ENCODE data around the gene ABCC1. TPM values are rescaled to one million over a fixed set of nuclear protein-coding genes. Genes with fewer than 3 reads are reported as not detected.
"Not testable (repeated sequence)": the region's sequence is repeated elsewhere in the genome, so short reads cannot be mapped to it uniquely, and the experiment has no call there.

The ABCC1 gene
- total RNA-seq, 1 donor from 2014 or later: 18.1 TPM

DNA sequence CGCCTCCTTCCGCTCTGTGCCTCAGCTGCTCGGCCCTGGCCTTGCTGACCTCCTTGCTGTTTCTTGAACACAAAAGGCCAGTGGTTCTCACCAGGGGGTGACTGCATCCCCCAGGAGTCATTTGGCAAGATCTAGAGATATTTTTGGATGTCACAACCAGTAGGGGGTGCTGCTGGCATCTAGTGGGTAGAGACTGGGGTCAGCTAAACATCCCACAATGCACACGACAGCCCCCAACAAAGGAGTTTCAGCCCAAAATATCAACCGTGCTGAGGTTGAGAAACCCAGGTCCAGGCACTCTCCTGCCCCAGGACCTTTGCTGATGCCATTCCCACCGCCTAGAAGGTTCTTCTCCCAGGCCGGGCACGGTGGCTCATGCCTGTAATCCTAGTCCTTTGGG is 234.1 kb downstream of the ABCC1 start:
- no peak for DNase-seq (ENCODE audit: low read depth)
- H3K4me3 ChIP-seq (ENCODE audit: low read depth, low read length): no peak overlapping the region
- TF ChIP-seq, protein P1, sequence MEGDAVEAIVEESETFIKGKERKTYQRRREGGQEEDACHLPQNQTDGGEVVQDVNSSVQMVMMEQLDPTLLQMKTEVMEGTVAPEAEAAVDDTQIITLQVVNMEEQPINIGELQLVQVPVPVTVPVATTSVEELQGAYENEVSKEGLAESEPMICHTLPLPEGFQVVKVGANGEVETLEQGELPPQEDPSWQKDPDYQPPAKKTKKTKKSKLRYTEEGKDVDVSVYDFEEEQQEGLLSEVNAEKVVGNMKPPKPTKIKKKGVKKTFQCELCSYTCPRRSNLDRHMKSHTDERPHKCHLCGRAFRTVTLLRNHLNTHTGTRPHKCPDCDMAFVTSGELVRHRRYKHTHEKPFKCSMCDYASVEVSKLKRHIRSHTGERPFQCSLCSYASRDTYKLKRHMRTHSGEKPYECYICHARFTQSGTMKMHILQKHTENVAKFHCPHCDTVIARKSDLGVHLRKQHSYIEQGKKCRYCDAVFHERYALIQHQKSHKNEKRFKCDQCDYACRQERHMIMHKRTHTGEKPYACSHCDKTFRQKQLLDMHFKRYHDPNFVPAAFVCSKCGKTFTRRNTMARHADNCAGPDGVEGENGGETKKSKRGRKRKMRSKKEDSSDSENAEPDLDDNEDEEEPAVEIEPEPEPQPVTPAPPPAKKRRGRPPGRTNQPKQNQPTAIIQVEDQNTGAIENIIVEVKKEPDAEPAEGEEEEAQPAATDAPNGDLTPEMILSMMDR (conservative IDR thresholded peaks at IDR 0.05; ENCODE audit: low read depth, low read length): peak; percentile 52

DNA sequence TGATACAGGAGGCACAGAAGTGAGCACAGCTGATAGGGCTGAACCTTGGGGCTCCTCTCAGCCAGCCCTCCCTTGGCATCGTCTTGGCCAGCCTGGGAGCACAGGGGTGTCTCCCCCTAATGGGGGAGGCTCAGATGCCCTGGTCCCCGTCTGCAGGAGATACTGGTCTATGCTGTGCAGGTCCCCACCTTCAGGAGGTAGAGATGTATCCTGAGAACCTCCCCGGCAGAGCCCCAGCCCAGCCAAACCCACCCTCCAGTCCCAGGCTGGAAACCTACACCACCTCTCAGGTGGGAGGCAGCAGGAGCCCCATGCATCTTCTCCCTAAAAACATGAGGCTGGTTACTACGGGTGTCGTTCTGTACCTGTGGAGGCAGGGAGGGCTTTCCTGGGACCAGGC is 235.2 kb downstream of the ABCC1 start:
- no peak overlapping the region for H3K4me3 ChIP-seq (ENCODE audit: low read depth, low read length)
- TF ChIP-seq, protein P1 (conservative IDR thresholded peaks at IDR 0.05; ENCODE audit: low read depth, low read length): no peak
- DNase-seq (ENCODE audit: low read depth): no peak

DNA sequence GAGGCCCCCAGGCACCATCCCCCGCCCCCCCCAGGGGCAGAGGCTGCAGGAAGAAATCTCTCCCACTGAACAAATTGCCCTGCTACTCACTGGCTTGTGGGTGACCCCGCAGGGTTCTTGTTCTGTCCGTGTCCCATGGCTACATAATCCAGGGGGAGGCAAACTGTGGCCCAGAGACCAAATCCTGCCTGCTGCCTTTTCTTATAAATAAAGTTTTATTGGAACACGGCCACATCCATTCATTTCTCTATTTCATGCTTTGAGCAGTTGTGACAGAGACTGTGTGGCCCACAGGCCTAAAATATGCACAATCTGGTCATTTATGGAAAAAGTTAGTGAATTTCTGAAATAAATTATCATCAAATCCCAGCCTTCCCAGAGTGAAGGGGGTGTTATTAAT is 235.7 kb downstream of the ABCC1 start:
- H3K4me3 ChIP-seq (ENCODE audit: low read depth, low read length): no peak overlapping the region
- no peak for DNase-seq (ENCODE audit: low read depth)
- TF ChIP-seq, protein P1 (conservative IDR thresholded peaks at IDR 0.05; ENCODE audit: low read depth, low read length): no peak

DNA sequence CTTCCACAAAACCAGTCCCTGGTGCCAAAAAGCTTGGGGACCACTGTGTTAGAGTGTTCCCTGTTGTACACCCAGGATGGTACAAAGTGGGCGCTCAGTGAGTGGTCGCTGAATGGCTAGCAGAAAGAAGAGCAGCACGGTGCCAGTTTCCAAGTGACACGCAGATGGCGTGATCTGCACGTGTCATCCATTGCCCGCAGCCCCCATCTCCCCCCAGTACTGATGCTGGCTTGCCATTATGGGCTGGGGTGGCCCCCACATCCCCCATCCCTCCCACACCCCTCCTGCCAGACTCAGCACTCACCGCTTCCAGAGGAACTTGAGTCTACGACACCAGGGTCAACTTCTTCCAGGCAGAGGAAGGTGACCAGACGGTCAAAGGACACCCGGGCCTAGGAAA is 237.4 kb downstream of the ABCC1 start:
- no peak overlapping the region for H3K4me3 ChIP-seq (ENCODE audit: low read depth, low read length)
- DNase-seq (ENCODE audit: low read depth): no peak
- TF ChIP-seq, protein P1 (conservative IDR thresholded peaks at IDR 0.05; ENCODE audit: low read depth, low read length): no peak

DNA sequence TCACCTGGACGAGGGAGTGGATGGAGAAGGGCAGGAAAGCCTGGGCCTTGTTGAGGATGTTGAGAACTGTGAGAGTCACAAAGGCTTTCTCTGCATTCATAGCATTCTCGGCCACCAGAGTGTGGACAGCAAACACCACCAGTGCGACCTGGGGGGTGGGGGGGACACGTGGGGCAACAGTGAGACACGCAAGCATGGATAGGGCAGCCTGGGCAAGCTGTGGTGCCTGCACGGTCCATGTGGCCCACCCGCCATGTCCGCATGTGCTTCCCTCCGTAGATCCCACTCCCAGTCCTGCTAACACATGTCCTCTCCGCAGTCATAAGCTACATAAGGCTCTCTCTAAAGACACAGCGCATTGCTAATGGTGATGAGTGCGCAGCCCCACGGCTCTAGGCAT is 239.4 kb downstream of the ABCC1 start:
- TF ChIP-seq, protein P1 (conservative IDR thresholded peaks at IDR 0.05; ENCODE audit: low read depth, low read length): no peak
- no peak overlapping the region for H3K4me3 ChIP-seq (ENCODE audit: low read depth, low read length)
- no peak for DNase-seq (ENCODE audit: low read depth)

DNA sequence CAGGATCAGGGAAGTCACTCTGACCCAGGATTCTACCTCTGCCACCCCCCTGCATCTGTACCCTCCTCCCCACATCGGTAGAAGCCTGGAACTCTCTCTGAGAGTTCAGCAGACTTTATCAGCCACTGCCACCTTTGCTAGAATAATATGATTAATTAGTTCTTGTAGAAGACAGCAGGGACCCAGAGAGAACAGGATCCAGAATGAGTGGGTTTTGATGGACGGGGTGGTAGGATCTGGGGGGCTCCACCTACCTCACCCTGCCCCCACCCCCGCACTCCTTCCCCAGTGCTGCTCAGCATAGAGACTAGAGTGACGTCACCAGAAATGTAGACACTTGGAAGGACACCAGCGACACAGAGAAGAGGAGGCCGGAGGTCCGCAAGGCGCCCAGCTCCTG is 240.4 kb downstream of the ABCC1 start:
- TF ChIP-seq, protein P1 (conservative IDR thresholded peaks at IDR 0.05; ENCODE audit: low read depth, low read length): no peak
- no peak for DNase-seq (ENCODE audit: low read depth)

DNA sequence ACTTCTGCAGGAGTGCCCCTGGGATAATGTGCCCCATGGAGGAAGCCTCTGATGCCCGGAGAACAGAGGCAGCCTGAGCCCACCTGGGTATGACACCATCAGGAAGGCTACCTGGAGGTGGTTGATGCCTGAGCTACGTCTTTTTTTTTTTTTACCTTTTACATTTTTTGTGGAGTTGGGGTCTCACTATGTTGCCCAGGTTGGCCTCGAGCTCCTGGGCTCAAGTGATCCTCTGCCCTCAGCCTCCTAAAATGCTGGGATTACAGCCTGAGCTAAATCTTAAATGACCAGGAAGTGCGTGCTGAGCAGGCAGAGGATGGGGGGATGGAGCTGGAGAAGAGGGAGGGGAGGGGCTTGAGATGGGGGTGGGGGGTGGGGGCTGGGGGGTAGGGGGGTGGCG is 241.1 kb downstream of the ABCC1 start:
- no peak overlapping the region for H3K4me3 ChIP-seq (ENCODE audit: low read depth, low read length)
- TF ChIP-seq, protein P1 (conservative IDR thresholded peaks at IDR 0.05; ENCODE audit: low read depth, low read length): no peak
- no peak for DNase-seq (ENCODE audit: low read depth)

More for the DNA sequence above, 240.4 kb downstream of the ABCC1 start:
- H3K4me3 ChIP-seq (ENCODE audit: low read depth, low read length): no peak overlapping the region

DNA sequence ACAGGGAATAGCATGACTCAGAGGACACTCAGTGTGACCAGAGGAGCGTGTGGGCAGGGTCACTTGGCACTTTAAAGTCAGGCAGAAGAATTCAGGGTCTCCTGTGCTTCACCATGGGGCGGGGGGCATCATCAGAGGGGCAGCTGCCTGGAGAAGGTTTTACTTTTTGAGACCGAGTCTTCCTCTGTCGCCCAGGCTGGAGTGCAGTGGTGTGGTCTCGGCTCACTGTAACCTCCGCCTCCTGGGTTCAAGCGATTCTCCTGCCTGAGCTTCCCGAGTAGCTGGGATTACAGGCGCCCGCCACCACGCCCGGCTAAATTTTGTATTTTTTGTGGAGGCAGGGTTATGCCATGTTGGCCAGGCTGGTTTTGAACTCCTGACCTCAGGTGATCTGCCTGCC is 241.6 kb downstream of the ABCC1 start:
- not testable (repeated sequence) for H3K4me3 ChIP-seq (ENCODE audit: low read depth, low read length); DNase-seq (ENCODE audit: low read depth)

Data from epithelial cell of proximal tubule (primary cell).